HG02938 (cell line): ENCODE measurements around the gene RIOK1.
"Not testable (repeated sequence)": the region's sequence is repeated elsewhere in the genome, so short reads cannot be mapped to it uniquely, and the experiment has no call there.

Experiments
- ATAC-seq: cut with Tn5 transposase; IDR thresholded peaks from one replicate; pipeline ENCODE4 v1.9.1; 2021; ENCODE audit warnings: mild to moderate bottlenecking, moderate library complexity; ENCODE audit not compliant: unreplicated experiment

RIOK1 gene

GRCh38 chr6:7389451-7390225 lies at the start of gene RIOK1, which contains the start of gene CAGE1:
TSS of gene RIOK1 (plus strand) at chr6:7389808. CDS start at chr6:7390003, 195 bp downstream.
TSS of gene CAGE1 (minus strand) at chr6:7389742. CDS start at chr6:7387173, 2,569 bp downstream.
- peak; percentile 95 for ATAC-seq

GRCh38 chr6:7341271-7341670 lies 48.3 kb upstream of the RIOK1 start:
- no peak for ATAC-seq

GRCh38 chr6:7341989-7342742 lies 47.4 kb upstream of the RIOK1 start:
- no peak for ATAC-seq

GRCh38 chr6:7343546-7344475 lies 45.8 kb upstream of the RIOK1 start:
- ATAC-seq, result no peak

- not testable (repeated sequence) for ATAC-seq
These were observed 44.7 kb upstream of the RIOK1 start for GRCh38 chr6:7344773-7345450.

GRCh38 chr6:7347551-7347997 lies 42.0 kb upstream of the RIOK1 start:
- ATAC-seq, result not testable (repeated sequence)

DNA sequence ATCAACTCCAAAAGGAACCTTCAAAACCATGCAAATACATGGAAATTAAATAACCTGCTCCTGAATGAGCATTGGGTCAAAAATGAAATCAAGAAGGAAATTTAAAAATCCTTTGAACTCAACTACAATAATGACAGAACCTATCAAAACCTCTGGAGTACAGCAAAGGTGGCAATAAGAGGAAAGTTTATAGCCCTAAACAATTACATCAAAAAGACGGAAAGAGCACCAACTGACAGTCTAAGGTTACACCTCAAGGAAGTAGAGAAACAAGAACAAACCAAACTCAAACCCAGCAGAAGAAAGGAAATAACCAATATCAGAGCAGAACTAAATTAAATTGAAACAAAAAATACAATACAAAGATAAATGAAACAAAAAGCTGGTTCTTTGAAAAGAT lies 39.0 kb upstream of the RIOK1 start:
- ATAC-seq, result not testable (repeated sequence)

- ATAC-seq, result not testable (repeated sequence)
These were observed 37.7 kb upstream of the RIOK1 start for GRCh38 chr6:7351916-7352315.

GRCh38 chr6:7367408-7367807 lies 22.2 kb upstream of the RIOK1 start:
- no peak for ATAC-seq

DNA sequence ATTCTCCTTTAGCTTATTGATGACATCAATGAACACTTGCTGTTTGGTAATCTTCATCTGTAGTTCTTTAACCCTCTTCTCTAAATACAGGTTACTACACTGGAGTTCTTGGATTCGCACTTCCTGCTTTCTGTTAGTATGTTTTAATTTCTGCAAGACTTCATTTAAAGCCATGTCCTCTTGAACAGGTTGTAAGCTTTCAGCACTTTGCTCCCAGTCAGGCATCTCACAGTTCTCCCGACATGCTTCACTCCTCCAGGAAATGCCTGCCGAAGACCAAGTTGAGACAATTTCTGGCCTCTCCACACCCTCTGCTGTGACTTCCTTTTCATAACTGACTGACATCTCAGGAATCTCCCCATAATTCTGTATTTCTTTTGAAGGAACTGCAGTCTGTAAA lies 15.9 kb upstream of the RIOK1 start:
- no peak for ATAC-seq

GRCh38 chr6:7377961-7378360 lies 11.6 kb upstream of the RIOK1 start:
- no peak for ATAC-seq

DNA sequence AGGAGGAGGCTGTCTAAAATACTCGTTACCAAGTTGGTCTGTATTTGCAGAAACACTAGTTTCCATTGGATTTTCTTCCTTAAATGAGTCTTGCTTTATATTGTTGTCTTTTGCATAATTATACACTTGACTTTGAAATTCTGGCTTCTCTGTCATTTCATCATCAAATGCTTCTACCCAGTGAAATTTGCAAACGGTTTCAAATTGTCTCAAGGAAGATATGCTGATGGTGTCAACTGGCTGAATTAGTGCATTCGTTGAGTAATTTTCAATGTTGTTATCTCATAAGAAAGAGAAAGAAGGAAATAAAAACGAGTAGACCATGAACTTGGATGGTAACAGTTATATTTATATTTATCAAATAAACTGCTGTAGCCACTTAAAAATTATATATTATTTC lies 10.9 kb upstream of the RIOK1 start:
- ATAC-seq, result no peak

DNA sequence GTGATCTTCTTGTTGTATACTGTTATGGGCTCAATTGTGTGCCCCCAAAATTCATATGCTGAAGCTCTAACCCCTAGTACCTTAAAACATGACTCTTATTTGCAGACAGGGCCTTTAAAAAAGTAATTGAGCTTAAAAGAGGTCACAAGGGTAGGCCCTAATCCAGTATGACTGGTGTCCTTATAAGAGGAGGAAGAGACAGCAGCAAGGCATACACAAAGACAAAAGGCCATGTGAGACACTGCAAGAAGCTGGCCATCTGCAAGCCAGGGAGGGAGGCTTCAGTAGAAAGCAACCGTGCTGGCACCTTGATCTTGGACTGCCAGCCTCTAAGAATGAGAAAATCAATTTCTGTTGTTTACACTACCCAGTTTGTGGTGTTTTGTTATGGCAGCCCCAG lies 8.5 kb upstream of the RIOK1 start:
- no peak for ATAC-seq

DNA sequence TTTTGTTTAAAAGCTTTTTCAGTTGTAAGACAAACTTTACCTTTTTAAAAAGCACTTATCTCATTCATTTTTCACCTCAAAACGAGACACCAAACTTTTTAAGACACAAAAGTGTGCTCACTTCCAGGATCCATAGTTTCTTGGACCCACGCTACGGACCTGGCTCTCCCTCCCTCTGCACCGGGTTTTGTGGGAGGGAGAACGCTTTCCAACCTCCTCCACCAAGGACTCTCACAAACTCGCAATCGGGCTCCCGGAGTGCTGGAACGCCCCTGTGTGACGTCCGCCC lies 502 bp upstream of the RIOK1 start:
- ATAC-seq, result no peak

DNA sequence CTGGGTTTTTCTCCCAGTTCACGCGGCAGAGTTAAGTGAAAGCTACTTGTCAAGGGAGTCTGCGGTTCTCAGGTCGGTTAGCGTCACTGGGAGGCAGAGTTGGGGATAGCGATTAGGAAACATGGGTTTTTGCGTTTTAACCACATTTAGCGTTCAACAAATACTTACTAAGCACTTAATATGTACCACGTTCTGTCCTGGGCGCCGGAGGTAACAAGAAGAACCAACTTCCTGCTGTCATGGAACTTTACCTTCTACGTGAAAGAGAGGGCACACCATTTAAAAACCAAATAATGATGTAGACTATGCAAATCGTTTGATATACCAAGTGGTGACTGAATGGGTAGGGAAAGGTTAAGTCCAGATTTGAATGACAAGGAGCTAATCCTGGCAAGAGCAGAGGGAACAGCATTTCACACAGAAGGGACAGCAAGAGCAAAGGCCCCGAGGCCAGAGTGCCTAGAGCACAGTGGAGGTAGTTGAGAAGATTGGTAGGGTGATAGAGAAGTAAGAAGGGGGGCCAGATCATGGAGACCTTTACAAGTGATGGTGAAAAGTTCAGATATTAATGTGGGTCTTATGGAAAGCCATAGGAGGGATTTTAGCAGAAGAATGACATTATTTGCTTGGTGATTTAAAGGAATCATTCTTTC lies 744 bp downstream of the RIOK1 start:
- peak; percentile 7 for ATAC-seq

DNA sequence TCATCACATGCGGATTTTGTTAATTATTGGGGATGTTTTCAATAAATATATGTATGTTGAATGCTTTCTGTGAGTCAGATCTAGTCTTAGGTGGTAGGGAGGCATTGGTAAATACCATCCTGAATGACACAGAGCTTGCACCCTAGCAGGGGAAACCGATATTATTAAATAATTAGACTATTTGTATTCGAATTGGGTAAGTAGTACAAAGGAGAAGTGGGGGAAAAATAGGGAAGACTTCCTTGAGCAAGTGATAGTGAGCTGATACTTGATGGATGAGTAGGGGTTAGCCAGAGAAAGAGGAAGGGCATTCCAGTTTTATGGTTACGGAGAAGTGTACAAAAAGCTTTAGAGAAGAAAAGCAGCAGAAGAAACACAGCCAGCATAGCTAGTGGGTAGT lies 1.5 kb downstream of the RIOK1 start:
- no peak for ATAC-seq

DNA sequence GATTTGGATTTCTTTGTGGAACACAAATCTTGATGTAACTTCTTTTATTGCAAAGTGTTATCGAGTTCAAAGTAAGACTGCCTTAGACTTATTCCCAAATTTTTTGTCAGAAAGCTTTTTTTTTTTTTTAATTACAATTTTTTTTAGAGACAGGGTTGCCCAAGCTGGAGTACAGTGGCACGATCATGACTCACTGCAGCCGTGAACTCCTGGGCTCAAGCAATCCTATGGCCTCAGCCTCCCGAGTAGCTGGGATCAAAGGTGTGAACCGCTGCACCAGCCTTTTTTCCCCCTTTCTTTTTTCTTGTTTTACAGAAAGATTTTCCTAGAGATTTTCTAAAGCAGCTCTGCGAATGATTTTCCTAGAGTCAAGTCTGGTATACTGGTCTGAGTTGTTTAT lies 2.8 kb downstream of the RIOK1 start:
- no peak for ATAC-seq

GRCh38 chr6:7401075-7401474 lies 11.5 kb downstream of the RIOK1 start:
- ATAC-seq, result no peak

- ATAC-seq, result no peak
These were observed 13.1 kb downstream of the RIOK1 start for GRCh38 chr6:7402716-7403115.

- ATAC-seq, result no peak
These were observed 14.9 kb downstream of the RIOK1 start for GRCh38 chr6:7404546-7404945.
